HEK293 (cell line): ENCODE measurements around the gene PIEZO1.

ENCODE experiments used
- GLIS2 ChIP-seq: fragments of 450-650 bp; formaldehyde crosslinking; IDR thresholded peaks from 2 replicates; pipeline ENCODE4 v1.5.1; 2016; ENCODE audit warnings: missing biosample characterization, missing genetic modification characterization
- KLF16 ChIP-seq: fragments of 450-650 bp; formaldehyde crosslinking; IDR thresholded peaks from 2 replicates; pipeline ENCODE4 v1.5.1; 2017; ENCODE audit warnings: missing biosample characterization, missing genetic modification characterization
- PATZ1 ChIP-seq: fragments of 450-650 bp; formaldehyde crosslinking; IDR thresholded peaks from 2 replicates; pipeline ENCODE4 v1.5.1; 2016; ENCODE audit warnings: missing biosample characterization, missing genetic modification characterization
- SCRT1 ChIP-seq: fragments of 450-650 bp; formaldehyde crosslinking; IDR thresholded peaks from 2 replicates; pipeline ENCODE4 v1.5.1; 2016; ENCODE audit warnings: missing biosample characterization, missing genetic modification characterization, borderline replicate concordance
- SETDB1 ChIP-seq: IDR thresholded peaks from one replicate; pipeline ENCODE4 v1.6.1; 2017; ENCODE audit warnings: mild to moderate bottlenecking, low read length, moderate library complexity, mixed read lengths; ENCODE audit not compliant: insufficient read length
- ZBTB17 ChIP-seq: fragments of 450-650 bp; formaldehyde crosslinking; IDR thresholded peaks from 2 replicates; pipeline ENCODE4 v1.5.1; 2016; ENCODE audit warnings: missing biosample characterization, missing genetic modification characterization
- ZBTB6 ChIP-seq: fragments of 450-650 bp; formaldehyde crosslinking; IDR thresholded peaks from 2 replicates; pipeline ENCODE4 v1.5.1; 2017; ENCODE audit warnings: missing biosample characterization, missing genetic modification characterization
- ZBTB7A ChIP-seq: fragments of 450-650 bp; formaldehyde crosslinking; IDR thresholded peaks from 2 replicates; pipeline ENCODE4 v1.5.1; 2016; ENCODE audit warnings: low read depth, missing biosample characterization, missing genetic modification characterization
- ZNF10 ChIP-seq: fragments of 450-650 bp; formaldehyde crosslinking; IDR thresholded peaks from 2 replicates; pipeline ENCODE4 v1.5.1; 2017; ENCODE audit warnings: missing biosample characterization, missing genetic modification characterization
- ZNF146 ChIP-seq: fragments of 450-650 bp; formaldehyde crosslinking; IDR thresholded peaks from 2 replicates; pipeline ENCODE4 v1.5.1; 2016; ENCODE audit warnings: missing biosample characterization, missing genetic modification characterization
- ZNF157 ChIP-seq: fragments of 450-650 bp; formaldehyde crosslinking; IDR thresholded peaks from 2 replicates; pipeline ENCODE4 v1.5.1; 2016; ENCODE audit warnings: missing biosample characterization, missing genetic modification characterization
- ZNF169 ChIP-seq: fragments of 450-650 bp; formaldehyde crosslinking; IDR thresholded peaks from 2 replicates; pipeline ENCODE4 v1.5.1; 2016; ENCODE audit warnings: missing biosample characterization, missing genetic modification characterization
- ZNF248 ChIP-seq: fragments of 450-650 bp; formaldehyde crosslinking; IDR thresholded peaks from 2 replicates; pipeline ENCODE4 v1.5.1; 2017; ENCODE audit warnings: missing biosample characterization, missing genetic modification characterization
- ZNF26 ChIP-seq: fragments of 450-650 bp; formaldehyde crosslinking; IDR thresholded peaks from 2 replicates; pipeline ENCODE4 v1.5.1; 2016; ENCODE audit warnings: missing biosample characterization, missing genetic modification characterization
- ZNF266 ChIP-seq: fragments of 450-650 bp; formaldehyde crosslinking; IDR thresholded peaks from 2 replicates; pipeline ENCODE4 v1.5.1; 2016; ENCODE audit warnings: missing biosample characterization, missing genetic modification characterization, low read depth
- ZNF37A ChIP-seq: fragments of 450-650 bp; IDR thresholded peaks from 2 replicates; pipeline ENCODE4 v1.5.1; 2018; ENCODE audit warnings: missing biosample characterization, missing genetic modification characterization
- ZNF391 ChIP-seq: fragments of 450-650 bp; formaldehyde crosslinking; IDR thresholded peaks from 2 replicates; pipeline ENCODE4 v1.5.1; 2016; ENCODE audit warnings: low read depth, missing biosample characterization, missing genetic modification characterization, borderline replicate concordance
- ZNF416 ChIP-seq: fragments of 450-650 bp; formaldehyde crosslinking; IDR thresholded peaks from 2 replicates; pipeline ENCODE4 v1.5.1; 2016; ENCODE audit warnings: missing biosample characterization, missing genetic modification characterization
- ZNF571 ChIP-seq: fragments of 450-650 bp; formaldehyde crosslinking; IDR thresholded peaks from 2 replicates; pipeline ENCODE4 v1.5.0; 2017; ENCODE audit warnings: missing biosample characterization, missing genetic modification characterization
- ZNF600 ChIP-seq: fragments of 450-650 bp; formaldehyde crosslinking; IDR thresholded peaks from 2 replicates; pipeline ENCODE4 v1.5.1; 2016; ENCODE audit warnings: missing biosample characterization, missing genetic modification characterization
- ZNF621 ChIP-seq: fragments of 450-650 bp; formaldehyde crosslinking; IDR thresholded peaks from 2 replicates; pipeline ENCODE4 v1.5.1; 2017; ENCODE audit warnings: missing biosample characterization, missing genetic modification characterization
- ZNF776 ChIP-seq: fragments of 450-650 bp; formaldehyde crosslinking; IDR thresholded peaks from 2 replicates; pipeline ENCODE4 v1.5.0; 2017; ENCODE audit warnings: missing biosample characterization, missing genetic modification characterization, borderline replicate concordance
- ZNF785 ChIP-seq: fragments of 450-650 bp; formaldehyde crosslinking; IDR thresholded peaks from 2 replicates; pipeline ENCODE4 v1.5.1; 2016; ENCODE audit warnings: missing biosample characterization, missing genetic modification characterization
- ZNF837 ChIP-seq: fragments of 450-650 bp; formaldehyde crosslinking; IDR thresholded peaks from 2 replicates; pipeline ENCODE4 v1.5.1; 2016; ENCODE audit warnings: missing biosample characterization, missing genetic modification characterization
- ZSCAN30 ChIP-seq: fragments of 450-650 bp; IDR thresholded peaks from 2 replicates; pipeline ENCODE4 v1.5.1; 2018; ENCODE audit warnings: missing biosample characterization, mild to moderate bottlenecking, missing genetic modification characterization, moderate library complexity
- TF ChIP-seq, protein P1 (sequence below): IDR thresholded peaks from 2 replicates; pipeline ENCODE4 v1.6.1; 2011; ENCODE audit warnings: mild to moderate bottlenecking, low read depth, low read length, borderline replicate concordance
- TF ChIP-seq, protein P2 (sequence below): fragments of 450-650 bp; formaldehyde crosslinking; IDR thresholded peaks from 2 replicates; pipeline ENCODE4 v1.5.1; 2016; ENCODE audit warnings: missing biosample characterization, missing genetic modification characterization, low read depth
- TF ChIP-seq, protein P3 (sequence below): fragments of 450-650 bp; formaldehyde crosslinking; IDR thresholded peaks from 2 replicates; pipeline ENCODE4 v1.5.1; 2016; ENCODE audit warnings: missing biosample characterization, missing genetic modification characterization

The PIEZO1 gene

DNA sequence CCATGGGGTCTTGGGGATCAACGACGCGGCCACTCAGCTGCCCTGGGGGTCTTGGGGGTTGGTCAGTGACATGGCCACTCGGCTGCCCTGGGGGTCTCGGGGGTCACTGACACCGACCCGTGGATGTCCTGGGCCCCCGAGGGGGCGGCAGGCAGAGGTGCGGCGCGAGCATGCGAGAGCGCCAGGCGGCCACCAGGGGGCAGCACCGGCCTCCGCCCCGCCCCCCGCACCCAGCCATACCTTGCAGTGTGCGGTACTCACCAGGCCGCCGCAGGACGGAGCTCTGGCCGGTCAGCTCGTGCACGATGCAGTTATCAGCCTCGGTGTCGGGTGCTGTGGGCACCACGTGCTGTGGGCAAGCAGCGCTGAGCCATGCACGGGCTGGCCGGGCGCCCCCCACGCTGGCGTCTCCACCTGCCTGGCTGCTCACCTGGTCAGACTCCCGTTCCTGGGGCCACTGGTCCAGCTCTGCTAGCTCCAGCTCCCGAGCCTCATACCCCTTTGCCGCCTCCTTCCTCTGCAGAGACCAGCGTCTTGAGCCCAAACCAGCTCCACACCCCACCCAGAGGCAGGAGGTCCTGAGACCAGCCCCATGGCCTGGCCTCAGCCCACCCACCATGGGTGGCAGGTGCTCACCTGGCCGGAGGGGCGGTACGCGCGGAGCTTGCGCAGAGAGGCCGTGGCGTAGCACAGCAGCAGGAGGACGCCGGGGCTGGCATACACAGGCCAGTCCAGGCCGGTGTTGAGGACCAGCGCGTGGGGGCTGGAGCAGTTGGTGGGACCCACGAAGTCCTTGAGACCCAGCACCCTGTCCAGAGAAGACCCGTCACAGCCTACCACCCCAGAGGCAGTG lies 47.5 kb downstream of the PIEZO1 start (continued):
- TF ChIP-seq PATZ1 (peak; percentile 97), KLF16 (peak; percentile 98), ZNF10 (tag by site-specific recombination) (0 out of 2 replicates have a peak, but pooled peaks have one; percentile 26), SCRT1 (no peak), ZNF837 (no peak), ZNF416 (tag by site-specific recombination) (no peak), ZNF266 (tag by site-specific recombination) (no peak), SETDB1 (no peak), ZNF621 (no peak), ZNF37A (no peak), ZNF571 (tag by site-specific recombination) (no peak), ZNF391 (tag by site-specific recombination) (peak; percentile 58; the same call in 1 of the 2 replicates), ZNF157 (tag by site-specific recombination) (no peak), ZNF248 (tag by site-specific recombination) (no peak), ZNF600 (tag by site-specific recombination) (peak; percentile 59; the same call in 1 of the 2 replicates), ZNF26 (tag by site-specific recombination) (no peak), ZBTB7A (tag by site-specific recombination) (peak; percentile 78; the same call in 1 of the 2 replicates), ZNF776 (tag by site-specific recombination) (no peak), ZNF785 (tag by site-specific recombination) (no peak), ZBTB17 (tag by site-specific recombination) (peak; percentile 31; the same call in 1 of the 2 replicates), ZBTB6 (tag by site-specific recombination) (no peak), GLIS2 (tag by site-specific recombination) (peak; percentile 71), ZNF146 (tag by site-specific recombination) (no peak), ZSCAN30 (tag by site-specific recombination) (peak; percentile 85), ZNF169 (tag by site-specific recombination) (no peak)
- TF ChIP-seq, protein P1, sequence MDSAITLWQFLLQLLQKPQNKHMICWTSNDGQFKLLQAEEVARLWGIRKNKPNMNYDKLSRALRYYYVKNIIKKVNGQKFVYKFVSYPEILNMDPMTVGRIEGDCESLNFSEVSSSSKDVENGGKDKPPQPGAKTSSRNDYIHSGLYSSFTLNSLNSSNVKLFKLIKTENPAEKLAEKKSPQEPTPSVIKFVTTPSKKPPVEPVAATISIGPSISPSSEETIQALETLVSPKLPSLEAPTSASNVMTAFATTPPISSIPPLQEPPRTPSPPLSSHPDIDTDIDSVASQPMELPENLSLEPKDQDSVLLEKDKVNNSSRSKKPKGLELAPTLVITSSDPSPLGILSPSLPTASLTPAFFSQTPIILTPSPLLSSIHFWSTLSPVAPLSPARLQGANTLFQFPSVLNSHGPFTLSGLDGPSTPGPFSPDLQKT = no peak
- TF ChIP-seq, protein P2, sequence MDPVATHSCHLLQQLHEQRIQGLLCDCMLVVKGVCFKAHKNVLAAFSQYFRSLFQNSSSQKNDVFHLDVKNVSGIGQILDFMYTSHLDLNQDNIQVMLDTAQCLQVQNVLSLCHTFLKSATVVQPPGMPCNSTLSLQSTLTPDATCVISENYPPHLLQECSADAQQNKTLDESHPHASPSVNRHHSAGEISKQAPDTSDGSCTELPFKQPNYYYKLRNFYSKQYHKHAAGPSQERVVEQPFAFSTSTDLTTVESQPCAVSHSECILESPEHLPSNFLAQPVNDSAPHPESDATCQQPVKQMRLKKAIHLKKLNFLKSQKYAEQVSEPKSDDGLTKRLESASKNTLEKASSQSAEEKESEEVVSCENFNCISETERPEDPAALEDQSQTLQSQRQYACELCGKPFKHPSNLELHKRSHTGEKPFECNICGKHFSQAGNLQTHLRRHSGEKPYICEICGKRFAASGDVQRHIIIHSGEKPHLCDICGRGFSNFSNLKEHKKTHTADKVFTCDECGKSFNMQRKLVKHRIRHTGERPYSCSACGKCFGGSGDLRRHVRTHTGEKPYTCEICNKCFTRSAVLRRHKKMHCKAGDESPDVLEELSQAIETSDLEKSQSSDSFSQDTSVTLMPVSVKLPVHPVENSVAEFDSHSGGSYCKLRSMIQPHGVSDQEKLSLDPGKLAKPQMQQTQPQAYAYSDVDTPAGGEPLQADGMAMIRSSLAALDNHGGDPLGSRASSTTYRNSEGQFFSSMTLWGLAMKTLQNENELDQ = no peak
- TF ChIP-seq, protein P3, sequence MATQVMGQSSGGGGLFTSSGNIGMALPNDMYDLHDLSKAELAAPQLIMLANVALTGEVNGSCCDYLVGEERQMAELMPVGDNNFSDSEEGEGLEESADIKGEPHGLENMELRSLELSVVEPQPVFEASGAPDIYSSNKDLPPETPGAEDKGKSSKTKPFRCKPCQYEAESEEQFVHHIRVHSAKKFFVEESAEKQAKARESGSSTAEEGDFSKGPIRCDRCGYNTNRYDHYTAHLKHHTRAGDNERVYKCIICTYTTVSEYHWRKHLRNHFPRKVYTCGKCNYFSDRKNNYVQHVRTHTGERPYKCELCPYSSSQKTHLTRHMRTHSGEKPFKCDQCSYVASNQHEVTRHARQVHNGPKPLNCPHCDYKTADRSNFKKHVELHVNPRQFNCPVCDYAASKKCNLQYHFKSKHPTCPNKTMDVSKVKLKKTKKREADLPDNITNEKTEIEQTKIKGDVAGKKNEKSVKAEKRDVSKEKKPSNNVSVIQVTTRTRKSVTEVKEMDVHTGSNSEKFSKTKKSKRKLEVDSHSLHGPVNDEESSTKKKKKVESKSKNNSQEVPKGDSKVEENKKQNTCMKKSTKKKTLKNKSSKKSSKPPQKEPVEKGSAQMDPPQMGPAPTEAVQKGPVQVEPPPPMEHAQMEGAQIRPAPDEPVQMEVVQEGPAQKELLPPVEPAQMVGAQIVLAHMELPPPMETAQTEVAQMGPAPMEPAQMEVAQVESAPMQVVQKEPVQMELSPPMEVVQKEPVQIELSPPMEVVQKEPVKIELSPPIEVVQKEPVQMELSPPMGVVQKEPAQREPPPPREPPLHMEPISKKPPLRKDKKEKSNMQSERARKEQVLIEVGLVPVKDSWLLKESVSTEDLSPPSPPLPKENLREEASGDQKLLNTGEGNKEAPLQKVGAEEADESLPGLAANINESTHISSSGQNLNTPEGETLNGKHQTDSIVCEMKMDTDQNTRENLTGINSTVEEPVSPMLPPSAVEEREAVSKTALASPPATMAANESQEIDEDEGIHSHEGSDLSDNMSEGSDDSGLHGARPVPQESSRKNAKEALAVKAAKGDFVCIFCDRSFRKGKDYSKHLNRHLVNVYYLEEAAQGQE = no peak
